HG02610 (cell line): ENCODE results near the gene CLDN20.
"Not testable (repeated sequence)": the region's sequence is repeated elsewhere in the genome, so short reads cannot be mapped to it uniquely, and the experiment has no call there.

Source experiments
- ATAC-seq: cut with Tn5 transposase; IDR thresholded peaks from one replicate; pipeline ENCODE4 v1.9.1; 2021; ENCODE audit warnings: mild to moderate bottlenecking, moderate library complexity; ENCODE audit not compliant: unreplicated experiment

Gene CLDN20, protein sequence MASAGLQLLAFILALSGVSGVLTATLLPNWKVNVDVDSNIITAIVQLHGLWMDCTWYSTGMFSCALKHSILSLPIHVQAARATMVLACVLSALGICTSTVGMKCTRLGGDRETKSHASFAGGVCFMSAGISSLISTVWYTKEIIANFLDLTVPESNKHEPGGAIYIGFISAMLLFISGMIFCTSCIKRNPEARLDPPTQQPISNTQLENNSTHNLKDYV

DNA sequence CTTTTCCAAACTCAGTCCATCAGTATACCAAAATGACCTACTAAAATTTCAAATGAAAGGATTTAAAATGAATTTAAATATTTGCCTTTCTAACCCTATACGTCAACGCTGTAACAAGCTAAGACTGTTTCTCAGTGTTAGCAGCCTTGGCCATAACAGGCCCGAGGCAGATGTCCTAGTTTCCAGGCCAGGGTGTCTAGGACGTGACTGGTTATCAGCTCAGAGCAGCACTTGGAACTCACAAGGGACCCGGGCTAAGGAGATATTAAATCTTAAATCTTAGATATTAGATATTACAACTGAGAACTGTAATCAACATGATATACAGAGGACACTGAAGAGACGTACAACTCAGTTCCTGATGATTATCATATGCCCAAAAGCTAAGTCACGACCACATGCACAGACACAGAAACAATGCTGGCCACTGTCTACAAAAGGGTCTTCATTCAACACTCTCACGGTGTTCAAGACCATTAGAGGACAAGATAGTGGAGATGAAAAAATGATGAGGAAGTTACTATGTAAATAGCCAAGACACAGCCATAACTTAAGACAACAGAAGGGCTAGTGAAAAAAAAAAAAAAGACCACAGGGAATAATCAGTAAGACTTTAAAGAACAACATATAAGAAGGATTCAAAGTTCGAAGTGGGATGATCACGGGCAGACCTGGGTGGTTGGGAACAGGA is at the start of gene CLDN20:
Gene CLDN20 (plus strand): TSS at position 641 of the 691 bp plus-strand sequence. CDS start 11,707 bp downstream, outside the sequence.
- ATAC-seq, result no peak

DNA sequence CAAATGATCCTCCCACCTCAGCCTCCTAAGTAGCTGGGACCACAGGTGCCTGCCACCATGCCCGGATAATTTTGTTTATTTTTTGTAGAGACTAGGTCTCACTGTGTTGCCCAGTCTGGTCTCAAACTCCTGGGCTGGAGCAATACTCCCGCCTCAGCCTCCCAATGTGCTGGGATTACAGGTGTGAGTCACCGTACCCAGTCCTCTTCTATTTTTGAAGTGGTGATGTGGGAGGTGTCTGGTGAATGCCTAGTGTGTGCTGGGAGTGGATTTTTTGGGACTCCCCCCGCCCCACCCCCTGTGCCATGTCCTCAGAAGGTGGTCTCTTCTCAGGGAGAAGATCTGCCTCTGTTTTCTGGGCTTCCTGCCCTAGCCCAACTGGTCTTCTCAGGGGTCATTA is 47.9 kb upstream of the CLDN20 start:
- no peak for ATAC-seq

DNA sequence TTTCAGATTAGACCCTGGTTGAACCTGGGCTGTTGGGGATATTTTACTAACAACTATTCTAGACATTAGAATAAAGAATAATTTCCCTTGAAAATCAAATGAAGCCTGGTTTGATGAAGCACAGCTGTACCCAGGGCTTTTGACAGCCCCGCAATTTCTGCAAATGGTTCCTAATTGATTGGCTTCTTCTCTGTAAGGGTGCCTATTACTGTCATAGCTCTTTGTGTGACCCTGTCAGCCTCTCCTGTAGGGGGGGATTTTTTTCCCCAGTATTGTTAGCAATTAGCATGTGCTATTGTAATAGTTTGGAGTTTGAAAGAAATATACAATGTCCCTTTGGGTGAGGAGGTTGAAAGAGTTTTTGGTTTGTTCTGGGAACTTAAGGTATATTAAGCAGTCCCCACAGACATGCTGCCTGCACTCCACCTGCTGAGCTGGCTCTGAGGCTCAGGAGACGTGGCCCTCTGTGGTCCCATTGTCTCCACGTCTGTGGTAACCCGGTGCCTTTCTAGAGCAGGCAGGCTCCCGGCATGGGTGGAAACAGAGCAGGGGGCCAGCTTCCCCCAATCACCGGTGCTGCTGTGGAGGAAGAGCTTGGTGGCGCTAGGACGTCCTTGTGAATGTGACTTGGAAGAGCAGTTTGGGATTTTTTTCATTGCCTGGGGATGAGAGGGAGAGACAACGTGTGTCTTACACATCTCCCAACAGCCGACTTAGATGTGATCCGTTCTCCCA is 47.3 kb upstream of the CLDN20 start:
- ATAC-seq, result no peak

DNA sequence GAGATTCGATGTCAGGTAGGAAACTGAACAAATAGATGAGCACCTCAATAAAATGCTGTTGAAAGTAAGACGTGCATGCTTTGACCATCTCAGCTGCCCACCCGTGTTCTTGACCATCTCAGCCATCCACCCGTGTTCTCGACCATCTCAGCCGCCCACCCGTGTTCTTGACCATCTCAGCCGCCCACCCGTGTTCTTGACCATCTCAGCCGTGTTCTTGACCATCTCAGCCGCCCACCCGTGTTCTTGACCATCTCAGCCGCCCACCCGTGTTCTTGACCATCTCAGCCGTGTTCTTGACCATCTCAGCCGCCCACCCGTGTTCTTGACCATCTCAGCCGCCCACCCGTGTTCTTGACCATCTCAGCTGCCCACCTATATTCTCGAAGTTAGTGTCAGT is 45.1 kb upstream of the CLDN20 start:
- not testable (repeated sequence) for ATAC-seq

DNA sequence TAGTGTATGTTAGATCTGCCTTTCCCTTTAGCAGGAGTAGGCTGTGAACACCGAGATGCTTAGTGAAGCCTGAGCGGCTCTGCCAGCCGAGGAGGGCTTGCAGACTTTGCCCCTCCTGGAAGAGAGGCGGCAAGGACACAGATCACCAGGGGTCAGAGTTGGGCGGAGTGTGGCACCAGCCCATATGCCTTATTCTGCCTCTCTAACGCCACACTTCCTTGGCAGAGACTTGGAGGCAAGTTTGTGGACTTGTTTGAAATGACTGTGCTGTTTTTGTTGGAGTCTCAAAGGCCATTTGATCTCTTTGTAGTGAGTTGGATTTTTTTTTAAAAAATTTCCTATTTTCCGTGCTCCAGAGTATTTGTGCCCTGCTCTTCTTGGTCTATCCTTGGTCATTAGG is 44.5 kb upstream of the CLDN20 start:
- no peak for ATAC-seq

DNA sequence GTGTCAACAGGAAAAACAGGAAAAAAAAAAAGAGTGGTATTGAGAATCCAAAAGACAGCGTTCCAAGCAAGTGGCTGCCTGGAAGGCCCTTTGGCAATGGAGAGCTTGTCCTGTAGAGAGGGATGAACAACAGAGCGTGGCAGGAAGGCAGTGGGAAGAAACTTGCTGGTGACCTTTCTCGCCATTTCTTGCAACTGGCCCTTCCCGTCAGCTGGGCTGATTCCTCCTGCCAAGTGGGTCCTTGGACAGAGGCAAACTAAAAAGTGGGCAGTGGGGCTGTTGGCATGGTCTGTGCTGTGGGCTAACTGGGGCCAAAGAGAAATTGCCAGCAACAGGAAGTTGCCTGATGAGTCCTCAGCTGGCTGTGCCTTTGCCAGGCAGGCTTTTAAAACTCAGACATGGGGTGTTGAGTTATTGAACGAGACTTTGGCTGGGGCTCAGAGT is 43.9 kb upstream of the CLDN20 start:
- no peak for ATAC-seq

DNA sequence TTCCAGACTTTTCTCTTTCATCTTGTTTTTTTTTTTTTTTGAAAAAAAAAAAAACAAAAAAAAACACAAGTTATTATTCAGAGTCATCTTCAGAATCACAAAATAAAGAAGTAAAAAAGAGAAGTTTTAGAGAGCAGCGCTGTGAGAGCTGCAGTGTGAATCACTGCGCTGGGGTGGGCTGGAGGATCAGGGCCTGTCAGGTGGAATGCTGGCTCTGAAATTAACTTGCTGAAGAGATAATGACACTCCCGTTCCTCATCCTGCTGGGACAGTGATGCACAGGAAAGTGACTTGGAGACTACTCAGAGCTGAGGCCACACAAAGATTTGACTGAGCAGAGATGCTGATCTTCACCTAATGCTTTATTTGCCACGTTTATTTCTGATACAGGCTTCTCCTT is 42.7 kb upstream of the CLDN20 start:
- no peak for ATAC-seq

DNA sequence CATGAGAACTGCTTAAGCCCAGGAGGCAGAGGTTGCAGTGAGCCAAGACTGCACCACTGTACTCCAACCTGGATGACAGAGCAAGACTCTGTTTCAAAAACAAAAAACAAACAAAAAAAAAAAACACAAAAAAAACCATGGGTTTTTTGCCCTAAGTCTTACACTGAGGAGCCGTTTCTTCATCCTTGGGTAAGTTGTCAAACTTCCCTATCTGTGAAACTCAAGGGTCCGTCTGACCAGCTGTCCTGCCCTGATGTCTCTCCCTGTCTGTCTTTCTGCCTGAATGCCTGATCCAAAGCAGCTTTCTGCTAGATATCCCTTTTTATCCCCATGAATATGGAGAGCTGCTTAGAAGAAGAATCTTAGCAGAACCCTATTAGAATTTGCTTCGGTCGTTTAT is 41.3 kb upstream of the CLDN20 start:
- no peak for ATAC-seq

DNA sequence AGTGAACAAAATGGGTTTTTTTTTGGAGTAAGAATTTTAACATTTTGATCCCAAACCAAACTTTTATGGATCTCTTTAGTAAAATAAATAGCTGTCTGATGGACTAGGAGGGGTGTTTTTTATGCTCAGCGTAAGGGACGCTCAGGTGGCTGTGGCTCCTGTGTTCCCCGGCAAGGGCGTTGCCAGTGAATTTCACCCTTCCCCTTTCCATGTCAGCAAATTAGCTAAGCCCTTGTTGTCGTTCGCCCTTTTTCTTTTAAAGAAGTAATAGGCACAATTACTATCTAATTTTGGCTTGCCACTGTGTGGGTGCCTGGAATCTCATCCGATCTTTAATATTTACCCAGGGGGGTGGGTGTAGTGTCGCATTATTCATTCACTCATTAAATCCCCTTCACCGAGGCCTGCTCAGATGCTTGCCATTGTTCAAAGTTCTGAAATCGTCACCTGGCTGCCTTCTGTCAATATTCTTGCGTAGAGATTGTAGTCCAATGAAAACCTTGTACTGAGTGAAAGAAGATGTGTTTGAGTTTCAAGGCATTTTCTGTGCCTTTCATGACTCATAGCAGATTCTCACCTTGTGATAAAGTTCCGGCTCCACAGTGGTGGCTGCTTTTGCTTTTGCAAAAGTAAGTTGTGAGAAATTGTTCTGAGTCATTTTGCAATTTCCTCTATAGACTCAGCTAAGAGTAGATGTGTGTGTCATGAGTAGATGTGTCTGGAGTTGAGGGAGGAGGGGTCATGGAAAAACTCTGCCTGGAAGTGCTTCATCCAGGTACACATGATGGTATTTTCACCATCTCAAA is 40.0 kb upstream of the CLDN20 start:
- ATAC-seq, result peak; percentile 99

DNA sequence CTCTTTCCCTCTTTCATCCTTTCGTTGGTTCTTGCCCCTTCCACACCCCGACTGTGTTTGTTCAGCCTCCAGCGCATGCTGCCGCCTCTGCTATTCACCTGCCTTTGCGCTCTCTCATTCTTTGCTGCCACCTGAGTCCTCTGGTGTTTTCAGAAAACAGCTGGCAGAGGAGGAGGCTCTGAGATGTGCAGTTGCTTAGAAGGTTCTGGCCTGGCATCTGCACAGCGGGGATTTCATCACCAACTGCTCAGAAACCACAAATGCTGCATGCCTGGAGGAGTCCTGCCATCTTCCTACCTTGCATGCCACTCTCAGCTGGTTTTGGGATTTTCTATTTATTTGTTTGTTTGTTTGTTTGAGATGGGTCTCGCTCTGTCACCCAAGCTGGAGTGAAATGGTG is 39.2 kb upstream of the CLDN20 start:
- no peak for ATAC-seq

DNA sequence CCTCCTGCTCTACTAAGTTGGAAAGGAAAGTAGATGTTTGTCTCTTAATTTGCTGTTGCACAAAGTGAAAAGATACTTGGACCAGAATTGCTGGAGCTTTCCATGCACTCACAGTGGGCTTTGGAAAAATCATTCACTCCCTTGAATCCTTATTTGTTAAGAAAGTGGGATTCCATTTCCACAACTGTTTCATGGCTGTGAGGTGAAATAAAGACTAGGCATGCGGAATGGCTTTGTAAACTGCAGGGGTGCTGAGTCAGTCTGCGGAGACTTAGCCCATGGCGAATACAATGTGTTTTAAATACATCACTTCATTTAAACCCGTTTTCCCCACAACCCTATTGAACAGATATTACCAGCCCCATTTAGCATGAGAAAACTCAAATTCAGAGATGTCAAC is 36.8 kb upstream of the CLDN20 start:
- no peak for ATAC-seq

DNA sequence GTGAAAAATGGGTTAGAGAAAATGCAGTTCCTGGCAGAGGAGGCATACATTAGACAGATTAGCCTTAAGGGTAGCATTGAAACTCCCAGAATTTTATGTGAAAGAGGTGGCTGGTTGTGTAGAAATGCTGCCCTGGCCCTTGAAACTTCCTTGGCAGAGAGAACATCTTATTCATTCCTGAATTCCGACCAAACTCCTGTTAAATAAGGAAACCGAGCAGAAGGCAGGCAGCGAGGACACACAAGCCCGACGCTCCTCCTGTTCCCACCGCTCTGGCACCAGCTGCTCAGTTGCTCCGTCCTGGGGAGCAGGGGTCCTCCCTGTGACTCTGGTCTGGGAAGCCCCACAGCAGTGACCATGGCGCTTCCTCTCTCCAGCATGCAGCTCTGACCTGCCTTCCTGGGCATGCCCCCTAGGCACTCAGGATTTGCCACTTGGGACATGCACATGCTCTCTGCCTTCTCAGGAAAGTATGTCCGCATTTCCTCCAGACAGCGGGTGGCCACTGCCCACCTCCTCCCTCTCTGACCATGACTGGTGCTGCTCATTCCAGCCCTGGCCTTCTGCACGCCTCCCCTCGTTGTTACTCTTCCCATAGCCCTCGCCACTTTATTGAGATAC is 35.2 kb upstream of the CLDN20 start:
- no peak for ATAC-seq

DNA sequence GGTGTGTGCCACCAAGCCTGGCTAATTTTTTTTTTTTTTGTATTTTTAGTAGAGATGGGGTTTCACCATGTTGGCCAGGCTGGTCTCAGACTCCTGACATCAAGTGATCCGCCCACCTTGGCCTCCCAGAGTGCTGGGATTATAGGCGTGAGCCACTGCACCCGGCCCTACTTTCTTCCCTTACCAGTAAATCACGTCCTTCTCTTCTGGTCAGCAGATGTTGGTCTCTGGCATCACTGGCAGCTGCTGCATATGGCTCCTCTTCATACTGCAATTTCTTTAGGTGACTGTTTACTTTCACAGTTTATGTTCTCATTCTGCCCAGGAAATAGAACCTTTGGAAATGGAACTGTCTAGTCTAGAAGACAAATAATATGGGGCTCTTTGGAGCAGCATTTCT is 32.8 kb upstream of the CLDN20 start:
- not testable (repeated sequence) for ATAC-seq

DNA sequence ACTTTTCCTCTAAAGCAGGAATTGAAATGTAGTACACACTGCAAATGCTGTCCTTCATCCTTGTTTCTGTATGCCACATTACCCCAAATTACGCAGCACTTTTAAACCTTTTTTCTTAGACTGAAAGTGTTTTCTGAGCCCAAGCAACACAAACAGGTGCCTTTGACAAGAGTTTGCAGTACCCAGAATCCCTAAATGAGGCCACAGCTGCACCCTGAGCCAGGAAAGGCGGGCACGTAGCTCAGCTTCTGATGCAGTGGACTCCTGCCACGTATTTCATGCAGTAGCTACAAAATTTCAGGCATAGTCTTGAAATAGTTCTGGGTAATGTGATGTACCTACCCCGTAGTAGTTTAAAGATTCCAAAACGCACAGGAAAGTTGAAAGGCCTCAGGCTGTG is 31.0 kb upstream of the CLDN20 start:
- no peak for ATAC-seq

DNA sequence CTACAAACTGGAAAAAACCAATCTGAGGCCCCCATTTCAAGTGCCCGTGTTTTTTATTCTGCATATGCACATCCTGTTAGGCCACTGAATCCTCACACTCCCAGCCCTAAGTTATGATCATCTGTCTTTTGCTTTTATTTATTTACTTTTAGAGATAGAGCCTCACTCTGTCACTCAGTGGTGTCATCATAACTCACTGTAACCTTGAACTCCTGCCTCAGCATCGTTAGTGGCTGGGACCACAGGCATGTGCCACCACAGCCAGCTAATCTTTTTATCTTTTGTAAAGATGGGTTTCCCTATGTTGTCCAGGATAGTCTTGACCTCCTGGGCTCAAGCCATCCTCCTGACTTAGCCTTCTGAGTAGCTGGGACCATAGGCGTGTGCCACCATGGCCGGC is 29.6 kb upstream of the CLDN20 start:
- no peak for ATAC-seq

DNA sequence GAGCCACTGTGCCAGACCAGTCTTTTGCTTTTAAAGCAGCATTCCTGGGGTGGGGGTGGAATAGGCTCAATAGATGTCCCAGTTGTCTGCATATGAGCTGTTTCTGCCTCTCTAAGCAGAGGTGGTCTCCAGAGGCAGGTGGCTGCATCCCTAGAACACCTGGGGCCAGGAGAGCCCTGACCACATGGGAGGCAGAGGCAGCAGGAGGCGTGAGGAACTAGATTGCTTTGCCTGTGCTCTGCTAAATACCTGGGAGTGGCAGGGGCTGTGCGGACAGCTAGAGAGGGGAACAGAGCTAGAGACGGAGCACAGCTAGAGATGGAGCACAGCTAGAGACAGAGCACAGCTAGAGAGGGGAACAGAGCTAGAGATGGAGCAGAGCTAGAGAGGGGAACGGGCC is 29.1 kb upstream of the CLDN20 start:
- no peak for ATAC-seq

DNA sequence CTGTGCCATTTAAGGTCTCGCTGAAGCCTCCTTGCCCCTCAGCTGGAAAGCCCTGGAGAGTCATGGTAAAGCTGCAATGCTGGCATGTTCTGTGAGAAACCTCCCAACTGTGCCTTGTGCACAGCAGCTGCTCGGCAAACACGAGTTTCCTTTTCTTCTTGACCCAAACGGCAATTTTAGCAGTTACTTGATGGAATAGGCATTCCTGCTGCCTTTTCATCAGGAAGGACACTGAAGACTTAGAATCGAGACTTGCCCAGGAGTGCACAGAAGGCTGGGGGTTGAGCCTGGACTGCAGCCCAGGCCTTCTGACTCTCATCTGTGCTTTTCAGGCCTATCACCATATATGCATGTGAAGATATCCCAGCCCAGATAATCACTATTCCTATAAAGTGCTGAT is 28.7 kb upstream of the CLDN20 start:
- no peak for ATAC-seq

DNA sequence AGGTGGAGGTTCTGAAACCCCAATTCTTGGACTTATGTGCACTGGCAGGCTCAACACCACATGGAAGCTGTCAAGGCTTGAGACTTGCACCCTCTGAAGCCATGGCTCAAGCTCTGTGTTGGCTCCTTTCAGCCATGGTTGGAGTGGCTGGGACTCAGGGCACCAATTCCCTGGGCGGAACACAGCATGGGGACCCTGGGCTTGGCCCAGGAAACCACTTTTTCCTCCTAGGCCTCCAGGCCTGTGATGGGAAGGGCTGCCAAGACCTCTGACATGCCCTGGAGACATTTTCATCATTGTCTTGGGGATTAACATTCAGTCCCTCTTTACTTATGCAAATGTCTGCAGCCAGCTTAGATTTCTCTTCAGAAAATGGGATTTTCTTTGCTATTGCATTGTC is 26.2 kb upstream of the CLDN20 start:
- no peak for ATAC-seq

DNA sequence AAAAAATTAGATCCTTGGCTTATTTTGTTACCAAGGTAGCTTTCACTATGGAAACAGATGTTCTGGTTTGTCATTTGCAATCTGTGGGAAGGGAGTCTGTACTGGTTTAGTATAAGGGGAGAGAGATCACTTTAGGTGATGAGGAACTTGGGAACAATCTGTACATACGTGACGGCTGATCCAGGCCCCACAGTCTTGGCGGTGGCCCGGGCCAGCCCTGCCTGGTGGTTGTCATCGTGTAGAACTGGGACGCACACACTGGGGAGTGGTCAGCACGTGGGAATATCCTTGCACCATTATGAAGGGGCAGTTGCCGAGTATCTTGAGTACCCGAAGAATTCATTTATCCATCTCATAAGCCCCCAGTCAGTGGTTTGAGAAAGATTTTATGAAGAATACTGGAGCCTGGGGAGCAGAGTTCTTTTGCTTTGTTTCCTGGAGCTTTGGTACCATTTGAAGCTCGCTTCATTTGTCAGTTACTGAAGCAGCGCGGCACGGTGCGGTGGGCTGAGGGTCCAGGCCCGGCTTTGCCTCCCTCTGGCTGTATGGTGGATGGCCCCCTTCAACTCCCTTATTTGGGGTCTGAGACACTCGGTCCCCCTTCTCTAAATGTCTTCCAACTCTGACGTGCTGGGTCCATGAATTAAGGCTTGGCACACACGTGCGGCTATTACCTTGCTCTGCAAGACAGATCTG is 22.8 kb upstream of the CLDN20 start:
- ATAC-seq, result no peak

DNA sequence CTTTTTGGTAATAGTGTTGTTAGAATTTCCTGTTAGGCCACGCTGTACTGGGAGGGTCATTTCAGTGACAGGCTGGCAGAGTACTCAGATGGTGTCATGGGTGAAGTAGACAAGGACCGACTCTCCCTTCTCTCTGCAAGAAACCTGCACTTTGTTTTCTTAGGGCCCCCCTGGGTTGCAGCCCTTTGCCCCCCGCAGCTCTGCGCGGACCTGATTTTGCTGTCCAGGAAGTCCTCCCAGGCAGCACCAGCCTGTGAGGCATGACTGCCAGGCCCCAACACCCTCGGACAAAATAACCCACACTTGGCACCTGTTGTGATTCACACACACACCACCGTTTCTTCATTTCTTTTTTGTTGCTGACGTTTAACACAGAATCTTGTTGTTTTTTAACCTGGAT is 21.8 kb upstream of the CLDN20 start:
- no peak for ATAC-seq
